GM19025 (cell line): ENCODE data around the gene TMEM18.

ENCODE experiments used
- ATAC-seq: cut with Tn5 transposase; IDR thresholded peaks from one replicate; pipeline ENCODE4 v1.9.1; 2021; ENCODE audit warnings: mild to moderate bottlenecking, low read depth, moderate library complexity; ENCODE audit not compliant: unreplicated experiment

TMEM18 gene

GRCh38 chr2:623130-623922 is 53.9 kb downstream of the TMEM18 start:
- no peak for ATAC-seq

DNA sequence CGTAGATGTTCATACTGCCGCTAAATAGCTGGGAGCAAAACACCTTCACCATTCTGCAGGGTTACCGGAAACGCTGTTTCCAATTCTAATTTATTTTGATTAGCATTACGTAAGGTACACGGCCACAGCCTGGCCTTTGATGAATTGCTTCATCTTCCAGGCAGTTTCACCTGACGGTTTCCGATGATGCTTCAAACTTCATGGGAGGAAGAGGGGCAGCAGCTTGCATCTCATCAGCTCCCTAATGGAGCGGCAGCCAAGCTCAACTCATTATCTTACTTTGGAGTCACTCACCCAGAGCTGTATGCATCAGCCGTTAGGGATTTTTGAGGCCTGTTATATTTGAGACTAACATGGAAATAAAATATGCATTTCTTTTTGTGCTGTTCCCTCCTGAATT is 54.8 kb downstream of the TMEM18 start:
- no peak for ATAC-seq

- ATAC-seq: no peak
Measured at GRCh38 chr2:621303-622099, 55.7 kb downstream of the TMEM18 start.

- no peak for ATAC-seq
Measured at GRCh38 chr2:620471-621302, 56.5 kb downstream of the TMEM18 start.

- no peak for ATAC-seq
Measured at GRCh38 chr2:620004-620403, 57.2 kb downstream of the TMEM18 start.

DNA sequence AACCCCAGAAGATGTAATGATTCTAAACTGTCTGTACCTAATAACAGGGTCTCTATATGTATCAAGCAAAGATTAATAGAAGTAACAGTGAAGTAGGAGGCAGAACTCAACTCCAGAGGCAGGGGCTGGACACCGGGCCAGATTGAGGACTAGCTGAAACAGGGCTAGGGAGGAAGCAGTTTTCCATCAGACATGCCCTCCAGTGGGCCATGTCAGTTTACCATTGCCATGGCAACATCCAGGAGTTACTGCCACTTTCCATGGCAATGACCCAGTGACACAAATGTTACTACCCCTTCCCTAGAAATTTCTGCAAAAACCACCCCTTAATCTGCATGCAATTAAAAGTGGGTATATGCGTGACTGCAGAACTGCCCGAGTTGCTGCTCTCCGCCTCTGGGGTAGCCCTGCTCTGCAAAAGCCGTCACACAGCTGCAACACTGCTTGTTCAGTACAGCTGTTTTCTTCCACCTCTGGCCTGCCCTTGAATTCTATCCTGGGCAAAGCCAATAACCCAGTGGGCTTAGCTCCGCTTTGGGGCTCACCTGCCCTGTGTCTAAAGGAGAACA is 58.7 kb downstream of the TMEM18 start:
- no peak for ATAC-seq

DNA sequence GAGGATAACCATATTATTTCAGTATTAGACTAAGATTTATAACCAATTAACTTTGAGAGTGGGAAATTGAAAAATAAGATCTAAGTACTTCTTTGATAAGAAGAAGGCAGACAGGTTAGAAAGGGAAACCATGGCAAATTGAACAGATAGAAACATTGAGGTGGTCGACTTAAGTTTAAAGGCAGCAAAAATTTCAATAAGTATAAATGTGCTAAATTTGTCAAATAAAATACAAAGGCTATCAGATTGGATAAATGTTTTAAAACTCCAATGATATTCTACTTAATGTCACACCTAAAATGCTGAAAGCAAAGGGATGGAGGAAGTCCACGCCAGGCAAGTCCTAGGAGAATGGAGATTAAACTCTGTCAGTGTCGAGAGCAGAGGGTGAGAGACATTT is 59.2 kb downstream of the TMEM18 start:
- ATAC-seq: no peak
